Right lobe of liver (tissue), 4 donors: Measurements from ENCODE around the gene CLPTM1.
"Not testable (repeated sequence)": the region's sequence is repeated elsewhere in the genome, so short reads cannot be mapped to it uniquely, and the experiment has no call there.

Experiments used
- CTCF ChIP-seq, 4 donors: fragments of 200-600 bp in 3 of 4; fragments of 450-650 bp in 1 of 4; IDR thresholded peaks; one replicate each; pipeline versions ENCODE4 v1.5.1 to v1.8.0; 2016 to 2022; ENCODE audit warnings: antibody characterized with exemption in 4 of 4, mild to moderate bottlenecking in 2 of 4
- POLR2A ChIP-seq: fragments of 450-650 bp; IDR thresholded peaks from one replicate; pipeline ENCODE4 v1.6.1; 2017; ENCODE audit warnings: antibody characterized with exemption, mild to moderate bottlenecking
- donor health status: DM: no; HTN: no; CAD: no.
- donor health status: DM: no; HTN: no; CAD: no.
- donor health status: DM: no; HTN: yes; CAD: no.

DNA sequence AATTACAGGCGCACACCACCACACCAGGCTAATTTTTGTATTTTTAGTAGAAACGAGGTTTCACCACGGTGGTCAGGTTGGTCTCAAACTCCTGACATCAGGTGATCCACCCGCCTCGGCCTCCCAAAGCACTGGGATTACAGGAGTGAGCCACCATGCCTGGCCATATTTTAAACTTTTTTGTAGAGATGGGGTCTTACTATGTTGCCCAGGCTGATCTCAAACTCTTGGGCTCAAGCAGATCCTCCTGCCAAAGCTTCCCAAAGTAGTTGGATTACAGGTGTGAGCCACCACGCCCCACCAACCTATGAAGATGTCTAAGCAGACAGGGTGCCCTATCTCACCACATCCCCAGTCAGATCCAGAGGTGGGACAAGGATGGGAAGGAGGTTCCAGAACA, 43.3 kb upstream of the CLPTM1 start:
- TF ChIP-seq CTCF (IDR thresholded peaks at IDR 0.05); POLR2A: not testable (repeated sequence)
